HEK293 (cell line): ENCODE data around the gene ARL15.

ENCODE experiments used
- CTCF ChIA-PET: fragments of 350-600 bp; formaldehyde crosslinking; extraction: SDS; loops from one replicate; lab custom pipeline; 2021; ENCODE audit warnings: antibody characterized with exemption; lab: Yijun Ruan, JAX
- POLR2A ChIA-PET: fragments of 300-600 bp; formaldehyde crosslinking; extraction: SDS; loops from one replicate; lab custom pipeline; 2020; ENCODE audit warnings: antibody characterized with exemption, inconsistent platforms; lab: Yijun Ruan, JAX
- H3K27ac ChIP-seq: fragments of 200-500 bp; sonication (Bioruptor generic); 2 replicates; pipeline ENCODE4 v1.5.1; 2014; ENCODE audit warnings: low read depth, low read length, control low read depth, inconsistent platforms; ENCODE audit errors: extremely low read depth
- H3K36me3 ChIP-seq, 2 experiments: fragments of 200-500 bp in 1 of 2; sonication (Bioruptor generic) in 1 of 2; 1 replicate in 1 of 2; 2 replicates in 1 of 2; pipeline ENCODE4 v1.5.1; 2014 to 2017; ENCODE audit warnings: inconsistent platforms in 2 of 2, low read length in 2 of 2; ENCODE audit not compliant: control insufficient read depth in 2 of 2, insufficient read depth in 1 of 2
- H3K4me1 ChIP-seq: fragments of 200-500 bp; sonication (Bioruptor generic); 2 replicates; pipeline ENCODE4 v1.5.1; 2014; ENCODE audit warnings: mild to moderate bottlenecking, low read length, inconsistent platforms; ENCODE audit not compliant: control insufficient read depth, insufficient read depth
- H3K4me3 ChIP-seq: 2 replicates; pipeline ENCODE4 v1.5.1; 2011; ENCODE audit warnings: low read depth, mild to moderate bottlenecking, control low read depth, low read length, moderate library complexity
- H3K9me3 ChIP-seq: fragments of 200-500 bp; sonication (Bioruptor generic); 2 replicates; pipeline ENCODE4 v1.5.1; 2014; ENCODE audit warnings: low read depth, low read length, inconsistent platforms; ENCODE audit not compliant: control insufficient read depth, insufficient read depth
- MZF1 ChIP-seq: fragments of 450-650 bp; formaldehyde crosslinking; IDR thresholded peaks from 2 replicates; pipeline ENCODE4 v1.5.1; 2017; ENCODE audit warnings: missing biosample characterization, missing genetic modification characterization, borderline replicate concordance
- OVOL3 ChIP-seq: fragments of 450-650 bp; formaldehyde crosslinking; IDR thresholded peaks from 2 replicates; pipeline ENCODE4 v1.5.1; 2016; ENCODE audit warnings: missing biosample characterization, missing genetic modification characterization
- PRDM1 ChIP-seq: fragments of 450-650 bp; formaldehyde crosslinking; IDR thresholded peaks from 2 replicates; pipeline ENCODE4; 2016; ENCODE audit warnings: missing biosample characterization, missing genetic modification characterization
- RBAK ChIP-seq: fragments of 450-650 bp; formaldehyde crosslinking; IDR thresholded peaks from 2 replicates; pipeline ENCODE4 v1.5.1; 2016; ENCODE audit warnings: missing biosample characterization, missing genetic modification characterization
- REPIN1 ChIP-seq: fragments of 450-650 bp; formaldehyde crosslinking; IDR thresholded peaks from 2 replicates; pipeline ENCODE4 v1.5.1; 2017; ENCODE audit warnings: missing biosample characterization, missing genetic modification characterization, low read depth
- SP7 ChIP-seq: fragments of 450-650 bp; formaldehyde crosslinking; IDR thresholded peaks from 2 replicates; pipeline ENCODE4 v1.5.1; 2016; ENCODE audit warnings: missing biosample characterization, missing genetic modification characterization
- TCF7L2 ChIP-seq: IDR thresholded peaks from 2 replicates; pipeline ENCODE4 v1.6.1; 2011; ENCODE audit warnings: low read depth, mild to moderate bottlenecking, inconsistent platforms, low read length, moderate library complexity, borderline replicate concordance
- ZBTB21 ChIP-seq: fragments of 450-650 bp; formaldehyde crosslinking; IDR thresholded peaks from 2 replicates; pipeline ENCODE4 v1.5.1; 2017; ENCODE audit warnings: missing biosample characterization, missing genetic modification characterization
- ZFP3 ChIP-seq: fragments of 450-650 bp; formaldehyde crosslinking; IDR thresholded peaks from 2 replicates; pipeline ENCODE4 v1.5.1; 2016; ENCODE audit warnings: low read depth, missing biosample characterization, missing genetic modification characterization
- ZNF175 ChIP-seq: fragments of 450-650 bp; formaldehyde crosslinking; IDR thresholded peaks from 2 replicates; pipeline ENCODE4 v1.5.1; 2016; ENCODE audit warnings: missing biosample characterization, missing genetic modification characterization
- ZNF223 ChIP-seq: fragments of 450-650 bp; formaldehyde crosslinking; IDR thresholded peaks from 2 replicates; pipeline ENCODE4 v1.5.1; 2016; ENCODE audit warnings: missing biosample characterization, missing genetic modification characterization
- ZNF248 ChIP-seq: fragments of 450-650 bp; formaldehyde crosslinking; IDR thresholded peaks from 2 replicates; pipeline ENCODE4 v1.5.1; 2017; ENCODE audit warnings: missing biosample characterization, missing genetic modification characterization
- ZNF324 ChIP-seq: fragments of 450-650 bp; formaldehyde crosslinking; IDR thresholded peaks from 2 replicates; pipeline ENCODE4 v1.5.1; 2016; ENCODE audit warnings: missing biosample characterization, missing genetic modification characterization
- ZNF335 ChIP-seq: fragments of 450-650 bp; formaldehyde crosslinking; conservative IDR thresholded peaks from 2 replicates; pipeline ENCODE4 v1.5.1; 2016; ENCODE audit warnings: missing biosample characterization, missing genetic modification characterization
- ZNF37A ChIP-seq: fragments of 450-650 bp; IDR thresholded peaks from 2 replicates; pipeline ENCODE4 v1.5.1; 2018; ENCODE audit warnings: missing biosample characterization, missing genetic modification characterization
- ZNF416 ChIP-seq: fragments of 450-650 bp; formaldehyde crosslinking; IDR thresholded peaks from 2 replicates; pipeline ENCODE4 v1.5.1; 2016; ENCODE audit warnings: missing biosample characterization, missing genetic modification characterization
- ZNF433 ChIP-seq: fragments of 450-650 bp; formaldehyde crosslinking; IDR thresholded peaks from 2 replicates; pipeline ENCODE4 v1.5.1; 2016; ENCODE audit warnings: missing biosample characterization, missing genetic modification characterization, low read depth
- ZNF561 ChIP-seq: fragments of 450-650 bp; IDR thresholded peaks from 2 replicates; pipeline ENCODE4 v1.5.1; 2018; ENCODE audit warnings: missing biosample characterization, missing genetic modification characterization, borderline replicate concordance
- ZNF571 ChIP-seq: fragments of 450-650 bp; formaldehyde crosslinking; IDR thresholded peaks from 2 replicates; pipeline ENCODE4 v1.5.0; 2017; ENCODE audit warnings: missing biosample characterization, missing genetic modification characterization
- ZNF621 ChIP-seq: fragments of 450-650 bp; formaldehyde crosslinking; IDR thresholded peaks from 2 replicates; pipeline ENCODE4 v1.5.1; 2017; ENCODE audit warnings: missing biosample characterization, missing genetic modification characterization
- ZNF624 ChIP-seq: fragments of 450-650 bp; formaldehyde crosslinking; IDR thresholded peaks from 2 replicates; pipeline ENCODE4 v1.5.1; 2017; ENCODE audit warnings: missing biosample characterization, missing genetic modification characterization
- ZNF677 ChIP-seq: fragments of 450-650 bp; IDR thresholded peaks from 2 replicates; pipeline ENCODE4 v1.5.0; 2018; ENCODE audit warnings: missing biosample characterization, mild to moderate bottlenecking, missing genetic modification characterization, moderate library complexity
- ZNF777 ChIP-seq: fragments of 450-650 bp; formaldehyde crosslinking; IDR thresholded peaks from 2 replicates; pipeline ENCODE4 v1.5.1; 2017; ENCODE audit warnings: missing biosample characterization, missing genetic modification characterization, borderline replicate concordance
- TF ChIP-seq, protein P1 (sequence below): fragments of 450-650 bp; formaldehyde crosslinking; IDR thresholded peaks from 2 replicates; pipeline ENCODE4 v1.5.1; 2016; ENCODE audit warnings: missing biosample characterization, missing genetic modification characterization
- TF ChIP-seq, protein P2 (sequence below): fragments of 450-650 bp; formaldehyde crosslinking; IDR thresholded peaks from 2 replicates; pipeline ENCODE4 v1.5.1; 2017; ENCODE audit warnings: missing biosample characterization, missing genetic modification characterization

The ARL15 gene

DNA sequence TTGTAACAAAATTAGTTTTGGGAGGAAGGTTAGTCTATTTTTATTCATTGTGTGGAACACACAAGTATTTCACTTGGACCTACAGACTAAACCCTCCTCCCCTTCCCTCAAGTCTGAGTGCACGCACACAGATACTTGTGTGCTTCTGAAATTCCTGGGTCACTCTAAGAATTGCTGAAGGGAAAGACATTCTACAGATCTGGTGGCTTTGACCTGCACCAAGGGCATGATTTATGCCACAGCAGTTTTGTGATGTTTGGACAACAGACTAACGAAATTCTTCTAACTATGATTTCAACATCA is 150.5 kb downstream of the ARL15 start (continued):
- no peak for TF ChIP-seq ZNF561 (tag by site-specific recombination)

DNA sequence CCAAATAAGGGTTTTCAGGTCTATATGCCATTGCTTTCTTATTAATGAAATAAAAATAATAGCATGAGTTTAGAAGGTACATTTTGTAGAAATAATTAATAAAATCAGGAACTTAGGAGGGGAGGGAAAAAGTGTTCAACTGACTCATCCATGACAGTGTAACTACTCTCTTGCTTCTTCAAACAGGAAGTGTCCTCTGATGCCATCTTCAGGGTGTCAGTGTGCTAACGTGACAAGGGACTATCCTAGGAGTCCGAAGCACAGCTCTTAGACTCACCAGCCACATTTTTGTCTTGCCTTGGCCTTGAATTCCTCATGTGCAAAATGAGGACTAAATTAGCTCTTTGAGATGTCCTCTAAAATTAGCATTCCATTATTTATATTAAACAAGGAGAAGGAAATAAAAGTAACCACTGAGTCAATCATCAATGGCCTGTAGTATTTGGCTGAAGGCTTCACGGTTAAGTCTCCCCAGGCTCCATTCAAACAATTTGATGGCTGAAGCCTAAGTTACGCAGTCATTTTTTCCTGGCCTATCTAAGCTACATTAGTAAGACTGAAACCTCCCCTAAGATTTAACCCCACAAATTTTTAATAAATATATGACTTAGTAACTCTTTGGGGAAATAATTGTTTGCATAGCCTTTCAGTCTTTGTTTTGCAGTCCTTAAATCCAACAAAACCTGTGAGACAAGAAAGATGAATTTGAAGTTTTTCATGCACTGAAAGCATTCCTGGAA is 151.1 kb downstream of the ARL15 start:
- POLR2A ChIA-PET = no interaction called here
- TF ChIP-seq ZNF777 (tag by site-specific recombination) (no peak), RBAK (tag by site-specific recombination) (no peak), ZNF621 (no peak), ZNF324 (no peak), ZNF248 (no peak), PRDM1 (tag by site-specific recombination) (no peak), ZNF433 (tag by site-specific recombination) (no peak), OVOL3 (tag by site-specific recombination) (no peak)
- TF ChIP-seq, protein P1, sequence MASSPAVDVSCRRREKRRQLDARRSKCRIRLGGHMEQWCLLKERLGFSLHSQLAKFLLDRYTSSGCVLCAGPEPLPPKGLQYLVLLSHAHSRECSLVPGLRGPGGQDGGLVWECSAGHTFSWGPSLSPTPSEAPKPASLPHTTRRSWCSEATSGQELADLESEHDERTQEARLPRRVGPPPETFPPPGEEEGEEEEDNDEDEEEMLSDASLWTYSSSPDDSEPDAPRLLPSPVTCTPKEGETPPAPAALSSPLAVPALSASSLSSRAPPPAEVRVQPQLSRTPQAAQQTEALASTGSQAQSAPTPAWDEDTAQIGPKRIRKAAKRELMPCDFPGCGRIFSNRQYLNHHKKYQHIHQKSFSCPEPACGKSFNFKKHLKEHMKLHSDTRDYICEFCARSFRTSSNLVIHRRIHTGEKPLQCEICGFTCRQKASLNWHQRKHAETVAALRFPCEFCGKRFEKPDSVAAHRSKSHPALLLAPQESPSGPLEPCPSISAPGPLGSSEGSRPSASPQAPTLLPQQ (tag by site-specific recombination) = no peak
- TF ChIP-seq, protein P2, sequence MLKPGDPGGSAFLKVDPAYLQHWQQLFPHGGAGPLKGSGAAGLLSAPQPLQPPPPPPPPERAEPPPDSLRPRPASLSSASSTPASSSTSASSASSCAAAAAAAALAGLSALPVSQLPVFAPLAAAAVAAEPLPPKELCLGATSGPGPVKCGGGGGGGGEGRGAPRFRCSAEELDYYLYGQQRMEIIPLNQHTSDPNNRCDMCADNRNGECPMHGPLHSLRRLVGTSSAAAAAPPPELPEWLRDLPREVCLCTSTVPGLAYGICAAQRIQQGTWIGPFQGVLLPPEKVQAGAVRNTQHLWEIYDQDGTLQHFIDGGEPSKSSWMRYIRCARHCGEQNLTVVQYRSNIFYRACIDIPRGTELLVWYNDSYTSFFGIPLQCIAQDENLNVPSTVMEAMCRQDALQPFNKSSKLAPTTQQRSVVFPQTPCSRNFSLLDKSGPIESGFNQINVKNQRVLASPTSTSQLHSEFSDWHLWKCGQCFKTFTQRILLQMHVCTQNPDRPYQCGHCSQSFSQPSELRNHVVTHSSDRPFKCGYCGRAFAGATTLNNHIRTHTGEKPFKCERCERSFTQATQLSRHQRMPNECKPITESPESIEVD (tag by site-specific recombination) = no peak
- TF ChIP-seq, all 188 proteins: peak for 0
- CTCF ChIA-PET = no interaction called here
- Histone ChIP-seq H3K9me3 (no peaks in the 10 kb centered on the region), H3K4me1 (no peaks in the 10 kb centered on the region), H3K27ac (no peak overlapping the region), H3K36me3 (no peaks in the 10 kb centered on the region), H3K4me3 (no peak overlapping the region)

DNA sequence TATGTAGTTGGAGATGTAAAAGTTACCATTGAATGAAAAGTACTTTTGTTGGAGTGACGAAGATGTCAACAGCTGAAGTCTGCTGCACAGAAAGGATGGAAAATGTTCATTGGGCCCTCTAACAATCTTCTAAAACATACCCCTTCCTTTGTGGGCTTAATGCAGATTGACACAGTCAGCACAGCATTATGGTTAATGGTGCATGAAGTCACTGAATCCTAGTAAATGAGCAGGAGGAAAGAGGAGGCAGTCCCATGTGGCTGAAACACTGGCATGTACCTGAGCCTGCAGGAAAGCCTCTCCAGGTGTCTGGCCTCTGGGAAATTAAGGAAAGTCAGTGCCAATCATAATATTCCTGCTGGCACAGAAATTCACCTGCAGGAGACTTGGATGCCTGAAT is 153.8 kb downstream of the ARL15 start:
- TF ChIP-seq SP7 (tag by site-specific recombination) = no peak
- no peak for TF ChIP-seq ZNF677 (tag by site-specific recombination)
- no peak for TF ChIP-seq REPIN1 (tag by site-specific recombination)
- TF ChIP-seq ZNF37A (tag by site-specific recombination) = no peak
- TF ChIP-seq ZFP3 (tag by site-specific recombination) = no peak
- TF ChIP-seq ZBTB21 = no peak
- TF ChIP-seq MZF1 (tag by site-specific recombination) = no peak
- TF ChIP-seq ZNF335 (tag by site-specific recombination) = no peak
- TF ChIP-seq ZNF175 (tag by site-specific recombination) = no peak
- TF ChIP-seq, protein P2 (tag by site-specific recombination) = no peak
- no peak for TF ChIP-seq ZNF416 (tag by site-specific recombination)
- no peak for TF ChIP-seq ZNF223 (tag by site-specific recombination)
- TF ChIP-seq ZNF571 (tag by site-specific recombination) = no peak
- no peak for TF ChIP-seq ZNF624 (tag by site-specific recombination)
- no peak for TF ChIP-seq TCF7L2
- TF ChIP-seq, all 188 proteins: peak for 0
- ChIA-PET POLR2A (interaction anchor here (0.5 kb wide), 1 partner anchor 20 kb away, joined by 4 read pairs; no protein-coding TSS in a partner anchor), CTCF (interaction anchor here (0.8 kb wide), 1 partner anchor 10 kb away, joined by 3 read pairs; no protein-coding TSS in a partner anchor)
- no peak overlapping the region for H3K27ac ChIP-seq
- H3K9me3 ChIP-seq = no peaks in the 10 kb centered on the region
- no peak overlapping the region for H3K4me3 ChIP-seq
- no peaks in the 10 kb centered on the region for H3K36me3 ChIP-seq
- no peaks in the 10 kb centered on the region for H3K4me1 ChIP-seq
